GM12874 (cell line): Measurements from ENCODE around the gene TTC1.

ENCODE experiments used
- TF ChIP-seq, protein P1 (sequence below): IDR thresholded peaks from 2 replicates; pipeline ENCODE4 v1.5.1; 2011; ENCODE audit warnings: low read depth, mild to moderate bottlenecking, control low read depth, low read length, moderate library complexity; ENCODE audit not compliant: insufficient read depth

TTC1 gene

GRCh38 chr5:160007514-160007913 is 1.4 kb upstream of the TTC1 start:
- TF ChIP-seq, protein P1, sequence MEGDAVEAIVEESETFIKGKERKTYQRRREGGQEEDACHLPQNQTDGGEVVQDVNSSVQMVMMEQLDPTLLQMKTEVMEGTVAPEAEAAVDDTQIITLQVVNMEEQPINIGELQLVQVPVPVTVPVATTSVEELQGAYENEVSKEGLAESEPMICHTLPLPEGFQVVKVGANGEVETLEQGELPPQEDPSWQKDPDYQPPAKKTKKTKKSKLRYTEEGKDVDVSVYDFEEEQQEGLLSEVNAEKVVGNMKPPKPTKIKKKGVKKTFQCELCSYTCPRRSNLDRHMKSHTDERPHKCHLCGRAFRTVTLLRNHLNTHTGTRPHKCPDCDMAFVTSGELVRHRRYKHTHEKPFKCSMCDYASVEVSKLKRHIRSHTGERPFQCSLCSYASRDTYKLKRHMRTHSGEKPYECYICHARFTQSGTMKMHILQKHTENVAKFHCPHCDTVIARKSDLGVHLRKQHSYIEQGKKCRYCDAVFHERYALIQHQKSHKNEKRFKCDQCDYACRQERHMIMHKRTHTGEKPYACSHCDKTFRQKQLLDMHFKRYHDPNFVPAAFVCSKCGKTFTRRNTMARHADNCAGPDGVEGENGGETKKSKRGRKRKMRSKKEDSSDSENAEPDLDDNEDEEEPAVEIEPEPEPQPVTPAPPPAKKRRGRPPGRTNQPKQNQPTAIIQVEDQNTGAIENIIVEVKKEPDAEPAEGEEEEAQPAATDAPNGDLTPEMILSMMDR: no peak

DNA sequence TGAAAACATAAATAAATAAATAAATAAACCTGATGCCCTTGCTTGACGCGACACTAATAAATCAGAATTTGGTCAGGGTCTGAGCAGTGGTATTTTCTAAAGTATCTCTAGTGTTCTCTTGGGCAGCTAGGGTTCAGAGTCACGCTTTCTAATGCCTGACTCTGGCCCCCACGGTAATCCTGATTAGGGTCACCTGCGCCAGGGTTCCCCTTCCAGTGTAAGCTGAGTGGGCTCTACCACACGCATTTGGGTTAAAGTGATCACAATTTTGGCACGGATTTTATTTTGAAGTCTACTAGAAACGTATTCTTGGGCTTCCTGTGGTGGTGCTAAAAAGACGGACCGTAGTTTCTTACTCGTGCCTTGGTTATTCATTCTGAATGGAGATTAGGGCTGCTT is 651 bp downstream of the TTC1 start:
- TF ChIP-seq, protein P1: no peak

- TF ChIP-seq, protein P1: no peak
Observed at GRCh38 chr5:160011471-160011870, 2.5 kb downstream of the TTC1 start.

GRCh38 chr5:160018945-160019625 is 10.1 kb downstream of the TTC1 start:
- TF ChIP-seq, protein P1: no peak

DNA sequence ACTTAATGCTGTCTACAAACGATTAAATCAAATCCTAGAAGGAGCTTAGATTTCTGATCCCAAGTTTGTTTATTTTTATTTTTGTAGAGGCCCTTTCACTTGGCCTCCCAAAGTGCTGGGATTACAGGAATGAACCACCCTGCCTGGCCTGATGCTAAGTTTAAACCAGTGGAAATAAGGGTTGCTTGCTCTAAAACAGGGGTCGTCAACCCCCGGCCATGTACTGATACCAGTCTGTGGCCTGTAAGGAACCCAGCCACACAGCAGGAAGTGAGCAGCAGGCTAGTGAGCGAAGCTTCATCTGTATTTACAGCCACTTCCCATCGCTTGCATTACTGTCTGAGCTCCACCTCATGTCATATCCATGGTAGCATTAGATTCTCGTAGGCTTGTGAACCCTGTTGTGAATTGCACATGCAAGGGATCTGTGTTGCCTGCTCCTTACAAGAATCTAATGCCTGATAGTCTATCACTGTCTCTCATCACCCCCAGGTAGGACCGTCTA is 11.4 kb downstream of the TTC1 start:
- TF ChIP-seq, protein P1: no peak

- TF ChIP-seq, protein P1: no peak
Observed at GRCh38 chr5:160020964-160021363, 12.0 kb downstream of the TTC1 start.

DNA sequence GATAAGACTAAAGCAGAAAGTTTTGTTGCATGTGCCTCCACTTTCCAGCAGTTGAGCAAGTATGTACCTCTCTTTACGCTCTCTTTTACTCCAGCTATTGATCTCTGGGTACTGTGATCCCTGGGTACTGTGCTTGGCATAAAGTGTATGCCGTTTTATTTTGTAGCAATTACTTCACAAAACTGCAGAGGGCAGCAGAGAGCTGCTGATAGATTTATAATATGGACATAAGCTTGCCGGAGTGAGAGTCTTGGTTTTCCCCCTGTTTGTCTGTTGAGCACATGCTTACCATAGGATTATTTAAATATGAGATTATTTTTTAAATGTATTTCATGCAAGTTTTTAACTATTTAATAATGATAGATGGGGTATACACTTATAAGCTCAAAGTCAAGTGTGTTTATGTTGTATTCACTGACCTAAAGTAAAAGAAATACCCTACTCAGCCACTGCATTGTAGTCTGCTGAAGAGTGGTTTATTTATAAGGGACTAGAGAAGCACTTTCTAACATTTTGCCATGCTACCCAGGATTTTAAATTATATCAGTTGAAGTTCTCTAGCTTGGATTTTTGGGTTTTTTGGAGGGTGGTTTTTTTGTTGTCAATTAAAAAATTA is 13.0 kb downstream of the TTC1 start:
- TF ChIP-seq, protein P1: peak; percentile 60
